ENCODE measurements around the gene UQCC2. TPM values are rescaled to one million over a fixed set of nuclear protein-coding genes. Genes with fewer than 3 reads are reported as not detected.

The UQCC2 gene
- total and polyA plus RNA-seq, 7 experiments from 2014 or later, result 15.7 to 79.8 (median 27.6) TPM

DNA sequence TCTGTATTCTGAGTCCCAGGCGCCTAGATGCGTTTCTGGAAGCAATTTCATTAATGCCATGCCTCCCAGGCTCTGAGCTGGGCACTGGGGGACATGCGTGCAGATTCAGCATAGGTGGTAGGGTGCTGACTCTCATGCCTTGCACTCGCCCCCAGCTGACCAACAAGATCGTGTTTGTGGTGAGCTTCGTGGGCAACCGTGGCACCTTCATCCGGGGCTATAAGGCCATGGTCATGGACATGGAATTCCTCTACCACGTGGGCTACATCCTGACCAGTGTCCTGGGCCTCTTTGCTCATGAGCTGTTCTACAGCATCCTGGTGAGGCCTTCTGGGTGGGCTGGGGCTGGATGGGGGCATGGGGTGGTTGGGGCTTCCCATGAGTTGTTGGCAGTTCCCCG lies 21.6 kb downstream of the UQCC2 start:
- Histone ChIP-seq H3K36me3 (ENCODE audit: control insufficient read depth in 2 of 3, insufficient read depth in 3 of 3, low read length in 3 of 3) (peaks cover 0 to 78% (median 3%) of the 10 kb centered on the region in 3 experiments), H3K27ac (ENCODE audit: low read depth, low read length) (no peak overlapping the region), H3K9me3 (ENCODE audit: control insufficient read depth in 2 of 3, low read length in 3 of 3) (no peaks in the 10 kb centered on the region), H3K4me1 (ENCODE audit: control insufficient read depth in 2 of 2, insufficient read depth in 2 of 2, low read length in 2 of 2) (peaks cover 31 to 32% of the 10 kb centered on the region in 2 donors), H3K4me3 (ENCODE audit: low read length) (no peak overlapping the region), H3K27me3 (ENCODE audit: control insufficient read depth in 2 of 2, insufficient read depth in 2 of 2, low read length in 2 of 2) (no peaks in the 10 kb centered on the region)
- H3K36me3 Mint-ChIP-seq, result peaks cover 13 to 58% (median 24%) of the 10 kb centered on the region in 5 donors
- peak overlapping the region in 6 of 9 donors; percentile 17 to 66 (median 46) for H3K27ac Mint-ChIP-seq
- no peak overlapping the region for H3K4me3 Mint-ChIP-seq
- H3K4me1 Mint-ChIP-seq, result peaks cover 15 to 40% (median 33%) of the 10 kb centered on the region in 7 donors
- no peaks in the 10 kb centered on the region for H3K9me3 Mint-ChIP-seq
- ChIA-PET CTCF (interaction anchor here (0.9 kb wide), 1 partner anchor 11 kb away, joined by 3 read pairs; no protein-coding TSS in a partner anchor), POLR2A (interaction anchor here (6.8 kb wide), 1 partner anchor 20 kb away, joined by 53 read pairs; the partner anchor contains the start of gene UQCC2)
- intact Hi-C loops (cut with micrococcal nuclease), result loop anchor here in 1 of 2 donors (5.0 to 10.0 kb wide), 2 partner anchors 265 to 488 kb away; partner anchors contain the start of genes HSD17B8, RXRB, SLC39A7 and SYNGAP1
- no peaks in the 10 kb centered on the region for H3K27me3 Mint-ChIP-seq
- ATAC-seq (no peak), DNase-seq (no peak)

DNA sequence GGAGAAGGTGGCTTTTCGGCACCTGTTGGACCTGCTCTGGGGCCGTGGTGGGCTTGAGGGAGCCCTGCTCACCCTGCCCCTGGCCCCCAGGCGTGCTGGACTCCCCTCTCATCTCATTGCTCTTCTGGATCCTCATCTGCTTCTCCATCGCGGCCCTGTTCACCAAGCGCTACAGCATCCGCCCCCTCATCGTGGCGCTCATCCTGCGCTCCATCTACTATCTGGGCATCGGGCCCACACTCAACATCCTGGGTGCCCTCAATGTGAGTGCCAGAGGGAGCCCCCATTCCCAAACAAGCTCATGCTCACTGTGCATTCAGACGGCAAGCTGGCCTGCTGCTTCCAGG lies 22.4 kb downstream of the UQCC2 start:
- Mint-ChIP-seq H3K9me3 (no peaks in the 10 kb centered on the region), H3K36me3 (peaks cover 13 to 61% (median 24%) of the 10 kb centered on the region in 5 donors), H3K27me3 (no peaks in the 10 kb centered on the region), H3K4me1 (peaks cover 15 to 33% (median 26%) of the 10 kb centered on the region in 7 donors), H3K27ac (peak overlapping the region in 8 of 9 donors; percentile 11 to 71 (median 64)), H3K4me3 (no peak overlapping the region)
- ATAC-seq, result no peak
- Histone ChIP-seq H3K27me3 (ENCODE audit: control insufficient read depth in 2 of 2, insufficient read depth in 2 of 2, low read length in 2 of 2) (no peaks in the 10 kb centered on the region), H3K4me1 (ENCODE audit: control insufficient read depth in 2 of 2, insufficient read depth in 2 of 2, low read length in 2 of 2) (peaks cover 23 to 27% of the 10 kb centered on the region in 2 donors), H3K36me3 (ENCODE audit: control insufficient read depth in 2 of 3, insufficient read depth in 3 of 3, low read length in 3 of 3) (peaks cover 0 to 86% (median 5%) of the 10 kb centered on the region in 3 experiments), H3K9me3 (ENCODE audit: control insufficient read depth in 2 of 3, low read length in 3 of 3) (no peaks in the 10 kb centered on the region), H3K27ac (ENCODE audit: low read depth, low read length) (no peak overlapping the region), H3K4me3 (ENCODE audit: low read length) (no peak overlapping the region)
- POLR2A ChIA-PET, result no interaction called here
- intact Hi-C loops (cut with micrococcal nuclease), result no loop called here
- CTCF ChIA-PET, result no interaction called here
- DNase-seq, result no peak

DNA sequence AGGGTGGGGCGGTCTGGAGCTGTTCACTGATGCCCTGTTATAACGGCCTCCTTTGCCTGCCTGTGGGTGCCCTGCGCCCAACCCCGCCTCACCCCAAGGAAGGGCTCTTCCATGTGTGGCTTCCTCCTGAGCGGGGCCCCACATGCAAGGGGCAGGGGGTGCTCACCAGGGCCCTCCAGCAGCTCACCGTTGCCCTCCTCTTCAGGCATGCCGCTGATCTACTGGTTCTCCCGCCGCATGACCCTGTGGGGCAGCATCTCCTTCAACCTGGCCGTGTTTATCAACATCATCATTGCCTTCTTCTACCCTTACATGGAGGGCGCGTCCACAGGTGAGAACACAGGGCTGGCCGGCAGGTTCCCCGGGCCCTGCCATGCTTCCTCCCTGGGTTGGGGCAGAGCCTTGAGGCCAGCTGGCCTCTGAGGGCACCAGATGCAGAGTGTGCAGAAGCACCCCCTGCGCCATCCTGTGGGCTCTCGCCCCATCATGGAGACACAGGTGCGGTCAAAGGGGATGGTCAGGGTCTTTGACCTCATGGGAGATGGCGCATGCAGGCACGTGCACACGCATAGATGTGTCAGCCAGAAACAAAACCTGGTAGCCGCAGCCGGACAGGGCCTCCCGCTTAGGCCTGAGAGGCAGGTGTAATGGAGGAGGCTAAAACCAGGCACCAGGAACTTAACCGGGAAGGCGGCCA lies 22.9 kb downstream of the UQCC2 start:
- H3K4me3 Mint-ChIP-seq, result no peak overlapping the region
- POLR2A ChIA-PET, result no interaction called here
- ATAC-seq (no peak), DNase-seq (no peak)
- Histone ChIP-seq H3K9me3 (ENCODE audit: control insufficient read depth in 2 of 3, low read length in 3 of 3) (no peaks in the 10 kb centered on the region), H3K4me1 (ENCODE audit: control insufficient read depth in 2 of 2, insufficient read depth in 2 of 2, low read length in 2 of 2) (peaks cover 18 to 21% of the 10 kb centered on the region in 2 donors), H3K27ac (ENCODE audit: low read depth, low read length) (no peak overlapping the region), H3K36me3 (ENCODE audit: control insufficient read depth in 2 of 3, insufficient read depth in 3 of 3, low read length in 3 of 3) (peaks cover 0 to 87% (median 6%) of the 10 kb centered on the region in 3 experiments), H3K4me3 (ENCODE audit: low read length) (no peak overlapping the region), H3K27me3 (ENCODE audit: control insufficient read depth in 2 of 2, insufficient read depth in 2 of 2, low read length in 2 of 2) (no peaks in the 10 kb centered on the region)
- H3K27ac Mint-ChIP-seq, result peak overlapping the region in 2 of 9 donors; percentile 66 to 71
- peaks cover 15 to 29% (median 23%) of the 10 kb centered on the region in 7 donors for H3K4me1 Mint-ChIP-seq
- H3K36me3 Mint-ChIP-seq, result peaks cover 13 to 63% (median 24%) of the 10 kb centered on the region in 5 donors
- no peaks in the 10 kb centered on the region for H3K27me3 Mint-ChIP-seq
- intact Hi-C loops (cut with micrococcal nuclease), result no loop called here
- CTCF ChIA-PET, result no interaction called here
- no peaks in the 10 kb centered on the region for H3K9me3 Mint-ChIP-seq

DNA sequence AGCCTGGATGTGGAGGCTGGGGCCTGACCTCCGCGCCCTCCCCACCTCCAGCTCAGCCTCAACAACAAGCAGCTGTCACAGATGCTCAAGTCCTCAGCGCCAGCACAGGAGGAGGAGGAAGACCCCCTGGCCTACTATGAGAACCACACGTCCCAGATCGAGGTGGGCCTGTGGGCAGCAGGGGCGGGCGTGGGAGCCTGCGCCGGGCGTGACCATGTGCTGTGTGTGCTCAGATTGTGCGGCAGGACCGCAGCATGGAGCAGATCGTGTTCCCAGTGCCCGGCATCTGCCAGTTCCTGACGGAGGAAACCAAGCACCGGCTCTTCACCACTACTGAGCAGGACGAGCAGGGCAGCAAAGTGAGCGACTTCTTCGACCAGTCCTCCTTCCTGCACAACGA lies 23.5 kb downstream of the UQCC2 start:
- Histone ChIP-seq H3K27me3 (ENCODE audit: control insufficient read depth in 2 of 2, insufficient read depth in 2 of 2, low read length in 2 of 2) (no peaks in the 10 kb centered on the region), H3K4me1 (ENCODE audit: control insufficient read depth in 2 of 2, insufficient read depth in 2 of 2, low read length in 2 of 2) (peaks cover 12 to 21% of the 10 kb centered on the region in 2 donors), H3K9me3 (ENCODE audit: control insufficient read depth in 2 of 3, low read length in 3 of 3) (no peaks in the 10 kb centered on the region), H3K27ac (ENCODE audit: low read depth, low read length) (no peak overlapping the region), H3K36me3 (ENCODE audit: control insufficient read depth in 2 of 3, insufficient read depth in 3 of 3, low read length in 3 of 3) (peaks cover 0 to 89% (median 6%) of the 10 kb centered on the region in 3 experiments), H3K4me3 (ENCODE audit: low read length) (no peak overlapping the region)
- ChIA-PET CTCF (no interaction called here), POLR2A (no interaction called here)
- peaks cover 12 to 29% (median 20%) of the 10 kb centered on the region in 7 donors for H3K4me1 Mint-ChIP-seq
- no peaks in the 10 kb centered on the region for H3K9me3 Mint-ChIP-seq
- ATAC-seq, result no peak
- peaks cover 13 to 66% (median 24%) of the 10 kb centered on the region in 5 donors for H3K36me3 Mint-ChIP-seq
- no peaks in the 10 kb centered on the region for H3K27me3 Mint-ChIP-seq
- intact Hi-C loops (cut with micrococcal nuclease), result no loop called here
- DNase-seq, result no peak
- no peak overlapping the region for H3K27ac Mint-ChIP-seq
- no peak overlapping the region for H3K4me3 Mint-ChIP-seq

DNA sequence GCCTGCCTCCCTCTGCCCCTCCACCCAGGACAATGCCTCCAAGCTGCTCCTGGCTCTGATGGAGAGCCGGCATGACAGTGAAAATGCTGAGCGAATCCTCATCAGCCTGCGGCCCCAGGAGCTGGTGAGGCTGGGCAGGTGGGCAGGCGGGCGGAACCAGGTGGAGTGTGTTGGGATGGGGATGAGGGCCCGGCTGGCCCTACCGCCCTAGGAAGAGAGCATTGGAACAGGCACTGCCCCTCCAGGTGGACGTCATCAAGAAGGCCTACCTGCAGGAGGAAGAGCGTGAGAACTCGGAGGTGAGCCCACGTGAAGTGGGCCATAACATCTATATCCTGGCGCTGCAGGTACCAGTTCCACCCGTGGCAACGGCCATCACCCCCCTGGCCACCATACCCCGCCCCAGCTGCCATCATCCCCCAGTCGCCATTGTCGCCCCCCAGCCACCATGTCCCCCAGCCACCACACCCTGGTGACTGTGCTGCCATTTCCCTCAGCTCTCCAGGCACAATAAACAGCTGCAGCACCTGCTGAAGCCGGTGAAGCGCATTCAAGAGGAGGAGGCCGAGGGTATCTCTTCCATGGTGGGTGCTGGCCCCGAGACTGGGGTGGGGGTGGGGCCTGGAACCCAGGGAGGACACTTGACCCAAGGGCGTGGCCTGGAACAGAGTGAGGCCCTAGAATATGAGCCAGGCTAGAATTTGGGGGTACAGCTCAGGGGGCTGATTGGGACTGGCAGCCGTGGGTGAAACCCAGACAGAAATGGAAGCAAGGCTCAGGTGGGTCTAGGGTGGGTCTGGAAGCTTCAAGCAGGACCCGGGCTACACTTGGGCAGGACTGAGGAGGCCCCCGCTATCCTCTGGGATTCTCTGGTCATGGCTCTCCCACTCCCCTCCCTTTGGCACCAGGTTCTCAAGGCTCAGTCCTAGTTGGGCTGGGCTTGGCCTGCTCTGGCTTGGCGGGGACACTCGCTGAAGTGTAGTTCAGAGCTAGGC lies 24.2 kb downstream of the UQCC2 start:
- Histone ChIP-seq H3K36me3 (ENCODE audit: control insufficient read depth in 2 of 3, insufficient read depth in 3 of 3, low read length in 3 of 3) (peaks cover 0 to 95% (median 11%) of the 10 kb centered on the region in 3 experiments), H3K4me1 (ENCODE audit: control insufficient read depth in 2 of 2, insufficient read depth in 2 of 2, low read length in 2 of 2) (peaks cover 5 to 19% of the 10 kb centered on the region in 2 donors), H3K27ac (ENCODE audit: low read depth, low read length) (no peak overlapping the region), H3K27me3 (ENCODE audit: control insufficient read depth in 2 of 2, insufficient read depth in 2 of 2, low read length in 2 of 2) (no peaks in the 10 kb centered on the region), H3K9me3 (ENCODE audit: control insufficient read depth in 2 of 3, low read length in 3 of 3) (no peaks in the 10 kb centered on the region), H3K4me3 (ENCODE audit: low read length) (no peak overlapping the region)
- Mint-ChIP-seq H3K9me3 (no peaks in the 10 kb centered on the region), H3K4me3 (peak overlapping the region in 1 of 10 donors; percentile 20), H3K27ac (peak overlapping the region in 4 of 9 donors; percentile 41 to 68 (median 48)), H3K4me1 (peaks cover 5 to 29% (median 13%) of the 10 kb centered on the region in 7 donors), H3K36me3 (peaks cover 13 to 68% (median 25%) of the 10 kb centered on the region in 5 donors), H3K27me3 (no peaks in the 10 kb centered on the region)
- DNase-seq (no peak), ATAC-seq (no peak)
- CTCF ChIA-PET, result no interaction called here
- intact Hi-C loops (cut with micrococcal nuclease), result no loop called here
- POLR2A ChIA-PET, result interaction anchor here (1.0 to 1.3 kb wide), 2 partner anchors 13 to 24 kb away, joined by 3 read pairs; partner anchors contain the start of gene UQCC2

DNA sequence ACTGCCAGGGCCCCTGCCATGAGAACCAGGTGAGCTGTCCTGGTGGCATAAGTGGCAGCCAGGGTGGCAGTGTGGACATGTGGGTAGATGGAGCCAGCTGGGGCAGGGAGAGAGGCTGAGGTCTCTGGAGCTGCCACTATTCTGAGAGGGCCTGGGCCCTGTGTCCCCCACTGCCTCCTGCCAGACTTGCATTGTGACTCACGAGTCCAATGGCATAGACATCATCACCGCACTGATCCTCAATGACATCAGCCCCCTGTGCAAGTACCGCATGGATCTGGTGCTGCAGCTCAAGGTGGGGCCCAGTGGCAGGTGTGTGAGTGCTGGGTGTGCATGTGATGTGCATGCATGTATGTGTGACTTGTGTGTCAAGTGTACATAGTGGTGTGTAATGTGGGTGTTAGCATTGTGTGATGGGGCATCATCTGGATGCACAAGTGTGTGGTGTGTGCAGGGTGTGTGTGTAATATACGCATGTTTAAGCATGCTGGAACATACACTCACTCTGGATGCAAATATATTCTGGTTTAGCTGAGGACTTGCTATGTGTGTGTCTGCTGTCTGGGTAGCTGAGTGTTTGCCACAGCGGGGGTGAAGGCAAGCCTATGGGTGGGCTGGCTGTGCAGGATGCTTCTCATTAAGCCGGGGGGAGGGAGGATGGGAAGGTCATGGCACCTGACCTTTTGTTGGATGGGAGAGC lies 25.1 kb downstream of the UQCC2 start:
- no peaks in the 10 kb centered on the region for H3K9me3 Mint-ChIP-seq
- peaks cover 0 to 23% (median 5%) of the 10 kb centered on the region in 7 donors for H3K4me1 Mint-ChIP-seq
- no peak overlapping the region for H3K4me3 ChIP-seq (ENCODE audit: low read length)
- DNase-seq, result no peak
- ATAC-seq, result no peak
- no peak overlapping the region for H3K4me3 Mint-ChIP-seq
- H3K27me3 Mint-ChIP-seq, result no peaks in the 10 kb centered on the region
- peak overlapping the region in 7 of 9 donors; percentile 3 to 79 (median 51) for H3K27ac Mint-ChIP-seq
- CTCF ChIA-PET, result no interaction called here
- no peaks in the 10 kb centered on the region for H3K27me3 ChIP-seq (ENCODE audit: control insufficient read depth in 2 of 2, insufficient read depth in 2 of 2, low read length in 2 of 2)
- H3K36me3 Mint-ChIP-seq, result peaks cover 13 to 65% (median 25%) of the 10 kb centered on the region in 5 donors
- peaks cover 0 to 96% (median 14%) of the 10 kb centered on the region in 3 experiments for H3K36me3 ChIP-seq (ENCODE audit: control insufficient read depth in 2 of 3, insufficient read depth in 3 of 3, low read length in 3 of 3)
- no peak overlapping the region for H3K27ac ChIP-seq (ENCODE audit: low read depth, low read length)
- H3K9me3 ChIP-seq (ENCODE audit: control insufficient read depth in 2 of 3, low read length in 3 of 3), result no peaks in the 10 kb centered on the region
- H3K4me1 ChIP-seq (ENCODE audit: control insufficient read depth in 2 of 2, insufficient read depth in 2 of 2, low read length in 2 of 2), result peaks cover 0 to 11% of the 10 kb centered on the region in 2 donors
- POLR2A ChIA-PET, result interaction anchor here (1.0 to 1.3 kb wide), 2 partner anchors 14 to 25 kb away, joined by 3 read pairs; partner anchors contain the start of gene UQCC2
- intact Hi-C loops (cut with micrococcal nuclease), result no loop called here
